HS-5 (cell line): ENCODE data around the gene KRTAP10-4.
"Not testable (repeated sequence)": the region's sequence is repeated elsewhere in the genome, so short reads cannot be mapped to it uniquely, and the experiment has no call there.

Source experiments
- DNase-seq: peaks from one replicate; pipeline ENCODE4 v3.0.0-alpha.2; 2012; ENCODE audit warnings: low read depth

The KRTAP10-4 gene

GRCh38 chr21:44534688-44535087 lies 38.8 kb upstream of the KRTAP10-4 start:
- DNase-seq: no peak

- DNase-seq: no peak
These were observed 37.6 kb upstream of the KRTAP10-4 start for GRCh38 chr21:44535963-44536362.

GRCh38 chr21:44537930-44538911 lies 35.3 kb upstream of the KRTAP10-4 start:
- no peak for DNase-seq

- no peak for DNase-seq
These were observed 34.5 kb upstream of the KRTAP10-4 start for GRCh38 chr21:44539046-44539445.

GRCh38 chr21:44539991-44540666 lies 33.4 kb upstream of the KRTAP10-4 start, which contains the start of gene KRTAP10-1:
Gene KRTAP10-1, minus strand, starts transcription at chr21:44540195. Its CDS starts 45 bp downstream, at chr21:44540150.
- no peak for DNase-seq

- DNase-seq: no peak
These were observed 32.7 kb upstream of the KRTAP10-4 start for GRCh38 chr21:44540741-44541288.

GRCh38 chr21:44542716-44543115 lies 30.8 kb upstream of the KRTAP10-4 start:
- DNase-seq: no peak

GRCh38 chr21:44544566-44544965 lies 29.0 kb upstream of the KRTAP10-4 start:
- no peak for DNase-seq

GRCh38 chr21:44547656-44548331 lies 25.7 kb upstream of the KRTAP10-4 start:
- no peak for DNase-seq

GRCh38 chr21:44548381-44548780 lies 25.1 kb upstream of the KRTAP10-4 start:
- no peak for DNase-seq

GRCh38 chr21:44548922-44549321 lies 24.6 kb upstream of the KRTAP10-4 start:
- DNase-seq: no peak

GRCh38 chr21:44549525-44550211 lies 23.9 kb upstream of the KRTAP10-4 start:
- no peak for DNase-seq

GRCh38 chr21:44550285-44550684 lies 23.2 kb upstream of the KRTAP10-4 start:
- DNase-seq: not testable (repeated sequence)

GRCh38 chr21:44550807-44551206 lies 22.7 kb upstream of the KRTAP10-4 start:
- no peak for DNase-seq

- DNase-seq: no peak
These were observed 22.1 kb upstream of the KRTAP10-4 start, which contains the start of gene KRTAP10-2 for GRCh38 chr21:44551340-44551961. Gene KRTAP10-2, minus strand, starts transcription at chr21:44551505. Its CDS starts 47 bp downstream, at chr21:44551458.

GRCh38 chr21:44552136-44552535 lies 21.4 kb upstream of the KRTAP10-4 start:
- no peak for DNase-seq

GRCh38 chr21:44552681-44553080 lies 20.8 kb upstream of the KRTAP10-4 start:
- no peak for DNase-seq

- DNase-seq: no peak
These were observed 18.2 kb upstream of the KRTAP10-4 start for GRCh38 chr21:44555200-44555875.

- no peak for DNase-seq
These were observed 16.6 kb upstream of the KRTAP10-4 start for GRCh38 chr21:44556879-44557278.
